Measurements from ENCODE around the gene LRP11. TPM values are rescaled to one million over a fixed set of nuclear protein-coding genes. Genes with fewer than 3 reads are reported as not detected.
"Not testable (repeated sequence)": the region's sequence is repeated elsewhere in the genome, so short reads cannot be mapped to it uniquely, and the experiment has no call there.

The LRP11 gene
- total and polyA plus RNA-seq, 2 of the 13 experiments (the other 11 are each of a cell fraction or from before 2014, with no cell fraction given) = 32.4 to 48.9 TPM

DNA sequence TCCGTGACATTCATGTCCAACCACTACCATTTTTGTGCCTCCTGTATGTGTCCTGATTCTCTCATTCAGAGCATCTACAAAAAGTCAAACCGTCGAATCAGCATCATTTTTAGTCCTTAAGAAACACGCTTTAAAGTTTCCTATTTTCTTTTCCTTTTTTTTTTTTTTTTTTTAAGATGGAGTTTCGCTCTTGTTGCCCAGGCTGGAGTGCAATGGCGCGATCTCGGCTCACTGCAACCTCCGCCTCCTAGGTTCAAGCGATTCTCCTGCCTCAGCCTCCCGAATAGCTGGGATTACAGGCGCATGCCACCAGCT, 1.8 kb downstream of the LRP11 start:
- BruUV-seq (replicated peaks); H3K36me3 ChIP-seq (replicated peaks in 1 of 2; ENCODE audit: control insufficient read depth in 1 of 2, insufficient read depth in 2 of 2, low read length in 2 of 2); in situ Hi-C loops (cut with HindIII; ENCODE audit: extremely low pct_ligation_motif_present, low pct_unique_long_range_greater_than_20kb); CTCF ChIA-PET (ENCODE audit: low intra/inter-chr PET ratio, low total read pairs); H3K27me3 ChIP-seq (ENCODE audit: control insufficient read depth in 1 of 2, insufficient read depth in 2 of 2, low read length in 2 of 2); FAIRE-seq; DNase-seq (ENCODE audit: low spot score); ATAC-seq; H2AFZ ChIP-seq (ENCODE audit: low read length); H3K27ac ChIP-seq (ENCODE audit: extremely low read length, insufficient read depth, low read length); H3K9me3 ChIP-seq (ENCODE audit: low read length): not testable (repeated sequence)
- WGBS (ENCODE audit: low lambda C conversion rate) = 55% methylated on average over 12 of the region's 12 CpGs
- peak overlapping the region; percentile 88 for H3K4me2 ChIP-seq (ENCODE audit: low read depth, low read length)
- peaks cover 16% of the 10 kb centered on the region; the same call in 1 of the 2 replicates for H4K20me1 ChIP-seq (ENCODE audit: insufficient read depth, low read length)
- H3K4me3 ChIP-seq (replicated peaks in 1 of 3; ENCODE audit: insufficient read depth in 1 of 3, low read depth in 2 of 3, low read length in 3 of 3) = peak overlapping the region; percentile 66 to 93 (median 83); a peak in 5 of 6 replicates
- TF ChIP-seq POLR2A (IDR thresholded peaks at IDR 0.05; ENCODE audit: insufficient read depth in 1 of 2, low read depth in 2 of 2, low read length in 2 of 2) (0 out of 4 replicates have a peak, but pooled peaks of 1 of the 2 experiments have one; percentile 17), MAFK (conservative IDR thresholded peaks at IDR 0.05 in 1 of 2, IDR thresholded peaks at IDR 0.05 in 1 of 2; ENCODE audit: low read length in 2 of 2) (peak; percentile 41 to 48; a peak in 2 of 4 replicates)
- H3K9ac ChIP-seq (ENCODE audit: insufficient read depth, low read depth, low read length) = peak overlapping the region; percentile 12; the same call in 1 of the 2 replicates
- H3K4me1 ChIP-seq (ENCODE audit: insufficient read depth, low read length) = peaks cover 52% of the 10 kb centered on the region
- peaks cover 29% of the 10 kb centered on the region for H3K79me2 ChIP-seq (ENCODE audit: insufficient read depth, low read length)
- POLR2A ChIA-PET = interaction anchor here (7.4 kb wide), 1 partner anchor 16 kb away, joined by 56 read pairs; no protein-coding TSS in a partner anchor
- intact Hi-C loops (cut with micrococcal nuclease; ENCODE audit: unreplicated experiment) = loop anchor here (5.0 kb wide), 1 partner anchor 115 kb away; the partner anchor contains the start of genes NUP43 and PCMT1

DNA sequence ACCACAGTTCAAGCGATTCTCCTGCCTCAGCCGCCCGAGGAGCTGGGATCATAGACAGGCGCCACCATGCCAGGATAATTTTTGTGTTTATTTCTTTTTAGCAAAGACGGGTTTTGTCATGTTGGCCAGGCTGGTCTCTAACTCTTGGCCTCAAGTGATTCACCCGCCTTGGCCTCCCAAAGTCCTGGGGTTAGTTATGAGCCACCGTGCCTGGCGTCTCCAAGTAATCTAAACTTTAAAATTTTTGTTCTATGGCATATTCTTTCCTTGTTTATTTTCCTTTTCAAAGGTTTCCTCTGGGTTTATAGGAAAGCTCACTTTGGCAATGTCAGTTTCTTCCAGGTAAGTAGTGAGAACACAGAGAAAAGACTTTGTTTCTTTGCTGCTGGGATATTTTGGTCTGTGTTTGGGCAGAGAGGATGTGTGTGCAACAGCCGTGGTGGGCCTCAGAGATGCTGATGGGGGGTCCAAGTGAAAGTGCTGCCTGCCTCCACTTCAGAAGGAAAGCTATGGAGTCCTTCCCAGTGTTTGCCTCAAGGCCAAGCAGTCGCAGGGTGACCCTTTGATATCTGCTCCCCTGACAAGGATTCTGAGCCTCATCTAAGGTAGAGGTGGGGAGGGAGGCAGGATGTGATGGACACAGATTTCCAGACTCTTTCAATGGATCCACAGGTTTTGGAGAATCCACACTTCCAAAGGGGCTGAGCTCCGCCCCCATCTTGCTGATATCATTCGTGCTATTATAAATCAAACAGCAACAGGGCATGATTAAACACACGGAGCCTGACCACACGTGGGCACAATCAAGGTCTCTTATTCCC, 2.3 kb downstream of the LRP11 start:
- POLR2A ChIA-PET = interaction anchor here (1.3 to 7.4 kb wide), 2 partner anchors 15 to 31 kb away, joined by 5 to 56 read pairs; no protein-coding TSS in a partner anchor
- H4K20me1 ChIP-seq (ENCODE audit: insufficient read depth, low read length) = peaks cover 16% of the 10 kb centered on the region; the same call in 1 of the 2 replicates
- in situ Hi-C loops (cut with HindIII; ENCODE audit: extremely low pct_ligation_motif_present, low pct_unique_long_range_greater_than_20kb) = no loop called here
- H3K4me2 ChIP-seq (ENCODE audit: low read depth, low read length) = peak overlapping the region; percentile 88
- H3K9me3 ChIP-seq (ENCODE audit: low read length) = no peaks in the 10 kb centered on the region
- peak overlapping the region; percentile 88 for H3K27ac ChIP-seq (ENCODE audit: extremely low read length, insufficient read depth, low read length)
- TSS peak; percentile 48 for BruUV-seq (replicated peaks)
- no peaks in the 10 kb centered on the region; a peak in 1 of 5 replicates for H3K27me3 ChIP-seq (ENCODE audit: control insufficient read depth in 1 of 2, insufficient read depth in 2 of 2, low read length in 2 of 2)
- intact Hi-C loops (cut with micrococcal nuclease; ENCODE audit: unreplicated experiment) = loop anchor here (5.0 kb wide), 1 partner anchor 115 kb away; the partner anchor contains the start of genes NUP43 and PCMT1
- 37% methylated on average over 14 of the region's 14 CpGs for WGBS (ENCODE audit: low lambda C conversion rate)
- FAIRE-seq (no peak), DNase-seq (ENCODE audit: low spot score) (no peak), ATAC-seq (no peak)
- H3K79me2 ChIP-seq (ENCODE audit: insufficient read depth, low read length) = peaks cover 29% of the 10 kb centered on the region
- no peak overlapping the region for H2AFZ ChIP-seq (ENCODE audit: low read length)
- no peaks in the 10 kb centered on the region for H3K36me3 ChIP-seq (replicated peaks in 1 of 2; ENCODE audit: control insufficient read depth in 1 of 2, insufficient read depth in 2 of 2, low read length in 2 of 2)
- H3K4me1 ChIP-seq (ENCODE audit: insufficient read depth, low read length) = peaks cover 51% of the 10 kb centered on the region
- H3K9ac ChIP-seq (ENCODE audit: insufficient read depth, low read depth, low read length) = peak overlapping the region; percentile 76
- CTCF ChIA-PET (ENCODE audit: low intra/inter-chr PET ratio, low total read pairs) = no interaction called here
- H3K4me3 ChIP-seq (replicated peaks in 1 of 3; ENCODE audit: insufficient read depth in 1 of 3, low read depth in 2 of 3, low read length in 3 of 3) = peak overlapping the region; percentile 47 to 93 (median 66)
- TF ChIP-seq KLF6 (CRISPR knock-in tag; IDR thresholded peaks at IDR 0.05) (no peak), ZNF850 (CRISPR knock-in tag; conservative IDR thresholded peaks at IDR 0.05) (no peak), ZFP37 (CRISPR knock-in tag; IDR thresholded peaks at IDR 0.05; ENCODE audit: borderline replicate concordance) (no peak), FOXM1 (CRISPR knock-in tag; IDR thresholded peaks at IDR 0.05) (no peak), KDM1A (CRISPR knock-in tag; IDR thresholded peaks at IDR 0.05) (no peak), ZNF501 (CRISPR knock-in tag; IDR thresholded peaks at IDR 0.05) (peak; percentile 22; the same call in 1 of the 2 replicates)
- TF ChIP-seq, protein P1, sequence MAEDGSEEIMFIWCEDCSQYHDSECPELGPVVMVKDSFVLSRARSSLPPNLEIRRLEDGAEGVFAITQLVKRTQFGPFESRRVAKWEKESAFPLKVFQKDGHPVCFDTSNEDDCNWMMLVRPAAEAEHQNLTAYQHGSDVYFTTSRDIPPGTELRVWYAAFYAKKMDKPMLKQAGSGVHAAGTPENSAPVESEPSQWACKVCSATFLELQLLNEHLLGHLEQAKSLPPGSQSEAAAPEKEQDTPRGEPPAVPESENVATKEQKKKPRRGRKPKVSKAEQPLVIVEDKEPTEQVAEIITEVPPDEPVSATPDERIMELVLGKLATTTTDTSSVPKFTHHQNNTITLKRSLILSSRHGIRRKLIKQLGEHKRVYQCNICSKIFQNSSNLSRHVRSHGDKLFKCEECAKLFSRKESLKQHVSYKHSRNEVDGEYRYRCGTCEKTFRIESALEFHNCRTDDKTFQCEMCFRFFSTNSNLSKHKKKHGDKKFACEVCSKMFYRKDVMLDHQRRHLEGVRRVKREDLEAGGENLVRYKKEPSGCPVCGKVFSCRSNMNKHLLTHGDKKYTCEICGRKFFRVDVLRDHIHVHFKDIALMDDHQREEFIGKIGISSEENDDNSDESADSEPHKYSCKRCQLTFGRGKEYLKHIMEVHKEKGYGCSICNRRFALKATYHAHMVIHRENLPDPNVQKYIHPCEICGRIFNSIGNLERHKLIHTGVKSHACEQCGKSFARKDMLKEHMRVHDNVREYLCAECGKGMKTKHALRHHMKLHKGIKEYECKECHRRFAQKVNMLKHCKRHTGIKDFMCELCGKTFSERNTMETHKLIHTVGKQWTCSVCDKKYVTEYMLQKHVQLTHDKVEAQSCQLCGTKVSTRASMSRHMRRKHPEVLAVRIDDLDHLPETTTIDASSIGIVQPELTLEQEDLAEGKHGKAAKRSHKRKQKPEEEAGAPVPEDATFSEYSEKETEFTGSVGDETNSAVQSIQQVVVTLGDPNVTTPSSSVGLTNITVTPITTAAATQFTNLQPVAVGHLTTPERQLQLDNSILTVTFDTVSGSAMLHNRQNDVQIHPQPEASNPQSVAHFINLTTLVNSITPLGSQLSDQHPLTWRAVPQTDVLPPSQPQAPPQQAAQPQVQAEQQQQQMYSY (CRISPR knock-in tag; IDR thresholded peaks at IDR 0.05) = 0 out of 2 replicates have a peak, but pooled peaks have one; percentile 6
- TF ChIP-seq, protein P2, sequence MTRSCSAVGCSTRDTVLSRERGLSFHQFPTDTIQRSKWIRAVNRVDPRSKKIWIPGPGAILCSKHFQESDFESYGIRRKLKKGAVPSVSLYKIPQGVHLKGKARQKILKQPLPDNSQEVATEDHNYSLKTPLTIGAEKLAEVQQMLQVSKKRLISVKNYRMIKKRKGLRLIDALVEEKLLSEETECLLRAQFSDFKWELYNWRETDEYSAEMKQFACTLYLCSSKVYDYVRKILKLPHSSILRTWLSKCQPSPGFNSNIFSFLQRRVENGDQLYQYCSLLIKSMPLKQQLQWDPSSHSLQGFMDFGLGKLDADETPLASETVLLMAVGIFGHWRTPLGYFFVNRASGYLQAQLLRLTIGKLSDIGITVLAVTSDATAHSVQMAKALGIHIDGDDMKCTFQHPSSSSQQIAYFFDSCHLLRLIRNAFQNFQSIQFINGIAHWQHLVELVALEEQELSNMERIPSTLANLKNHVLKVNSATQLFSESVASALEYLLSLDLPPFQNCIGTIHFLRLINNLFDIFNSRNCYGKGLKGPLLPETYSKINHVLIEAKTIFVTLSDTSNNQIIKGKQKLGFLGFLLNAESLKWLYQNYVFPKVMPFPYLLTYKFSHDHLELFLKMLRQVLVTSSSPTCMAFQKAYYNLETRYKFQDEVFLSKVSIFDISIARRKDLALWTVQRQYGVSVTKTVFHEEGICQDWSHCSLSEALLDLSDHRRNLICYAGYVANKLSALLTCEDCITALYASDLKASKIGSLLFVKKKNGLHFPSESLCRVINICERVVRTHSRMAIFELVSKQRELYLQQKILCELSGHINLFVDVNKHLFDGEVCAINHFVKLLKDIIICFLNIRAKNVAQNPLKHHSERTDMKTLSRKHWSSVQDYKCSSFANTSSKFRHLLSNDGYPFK (CRISPR knock-in tag; IDR thresholded peaks at IDR 0.05; ENCODE audit: borderline replicate concordance) = no peak
